Astrocyte (in vitro differentiated cells and primary cell): ENCODE measurements around the gene SIRT3. TPM values are rescaled to one million over a fixed set of nuclear protein-coding genes. Genes with fewer than 3 reads are reported as not detected.
A peak's percentile ranks its signal among the peaks of the same experiment; 100 is the strongest.

ENCODE experiments used
- DNase-seq: peaks from one replicate; pipeline ENCODE4 v3.0.0-alpha.2; 2010; ENCODE audit warnings: low read depth
- FAIRE-seq: peaks from 2 replicates; lab custom pipeline; 2011; peaks lifted over from hg19 to GRCh38; lab: Jason Lieb, UNC
- H2AFZ ChIP-seq: 2 replicates; pipeline ENCODE4 v1.6.0; 2012; ENCODE audit warnings: low read depth, low read length, inconsistent platforms
- H3K27ac ChIP-seq: 2 replicates; pipeline ENCODE4 v1.5.1; 2011; ENCODE audit warnings: low read depth, low read length, inconsistent platforms
- H3K27me3 ChIP-seq: 2 replicates; pipeline ENCODE4 v1.6.0; 2011; ENCODE audit warnings: low read length, inconsistent platforms; ENCODE audit not compliant: insufficient read depth
- H3K36me3 ChIP-seq: 2 replicates; pipeline ENCODE4 v1.5.1; 2011; ENCODE audit warnings: low read length, inconsistent platforms; ENCODE audit not compliant: insufficient read depth
- H3K4me1 ChIP-seq: 2 replicates; pipeline ENCODE4 v1.5.1; 2011; ENCODE audit warnings: low read length, inconsistent platforms; ENCODE audit not compliant: insufficient read depth
- H3K4me2 ChIP-seq: 2 replicates; pipeline ENCODE4 v1.6.0; 2012; ENCODE audit warnings: low read length, inconsistent platforms
- H3K4me3 ChIP-seq: 2 replicates; pipeline ENCODE4 v1.5.1; 2011; ENCODE audit warnings: low read depth, mild to moderate bottlenecking, low read length, inconsistent platforms; ENCODE audit not compliant: insufficient read depth
- H3K79me2 ChIP-seq: 2 replicates; pipeline ENCODE4 v1.6.0; 2012; ENCODE audit warnings: mild to moderate bottlenecking, low read length, inconsistent platforms; ENCODE audit not compliant: insufficient read depth
- H3K9ac ChIP-seq: 2 replicates; pipeline ENCODE4 v1.6.0; 2012; ENCODE audit warnings: mild to moderate bottlenecking, low read length, inconsistent platforms
- H3K9me3 ChIP-seq: 2 replicates; pipeline ENCODE4 v1.5.1; 2012; ENCODE audit warnings: low read depth, mild to moderate bottlenecking, low read length, inconsistent platforms; ENCODE audit not compliant: insufficient read depth
- H4K20me1 ChIP-seq: 2 replicates; pipeline ENCODE4 v1.6.0; 2012; ENCODE audit warnings: low read length, inconsistent platforms; ENCODE audit not compliant: insufficient read depth
- H3K27ac Mint-ChIP-seq: one replicate; pipeline ENCODE4 v1.8.0; 2021; ENCODE audit warnings: mild to moderate bottlenecking, mixed read lengths; ENCODE audit not compliant: unreplicated experiment
- H3K27me3 Mint-ChIP-seq: one replicate; pipeline ENCODE4 v1.8.0; 2021; ENCODE audit warnings: low read depth, mixed read lengths; ENCODE audit not compliant: unreplicated experiment
- H3K36me3 Mint-ChIP-seq: one replicate; pipeline ENCODE4 v1.8.0; 2021; ENCODE audit warnings: low read depth, mixed read lengths; ENCODE audit not compliant: unreplicated experiment
- H3K4me1 Mint-ChIP-seq: one replicate; pipeline ENCODE4 v1.8.0; 2021; ENCODE audit warnings: low read depth, mixed read lengths; ENCODE audit not compliant: unreplicated experiment
- H3K4me3 Mint-ChIP-seq: one replicate; pipeline ENCODE4 v1.8.0; 2021; ENCODE audit warnings: mild to moderate bottlenecking, moderate library complexity, mixed read lengths; ENCODE audit not compliant: unreplicated experiment
- H3K9me3 Mint-ChIP-seq: one replicate; pipeline ENCODE4 v1.8.0; 2021; ENCODE audit warnings: mild to moderate bottlenecking, mixed read lengths; ENCODE audit not compliant: unreplicated experiment
- EZH2 ChIP-seq: IDR thresholded peaks from 2 replicates; pipeline ENCODE4 v1.6.1; 2012; ENCODE audit warnings: mild to moderate bottlenecking, low read length, inconsistent platforms; ENCODE audit not compliant: insufficient read depth
- total RNA-seq: library from RNA; stranded (reverse); gene quantifications from 2 replicates; pipeline ENCODE4 v1.2.1, GENCODE V29; 2021
- TF ChIP-seq, protein P1 (sequence below): IDR thresholded peaks from 2 replicates; pipeline ENCODE4 v1.5.1; 2011; ENCODE audit warnings: low read depth, mild to moderate bottlenecking, inconsistent platforms, low read length, moderate library complexity; ENCODE audit not compliant: insufficient read depth

Gene SIRT3
- total RNA-seq, 1 donor from 2014 or later: 10.9 TPM

- DNase-seq (no peak), FAIRE-seq (no peak)
- Mint-ChIP-seq H3K27ac (peak overlapping the region; percentile 12), H3K27me3 (no peaks in the 10 kb centered on the region), H3K4me1 (peaks cover 12% of the 10 kb centered on the region), H3K4me3 (no peak overlapping the region), H3K9me3 (no peaks in the 10 kb centered on the region), H3K36me3 (peaks cover 19% of the 10 kb centered on the region)
- H3K27me3 ChIP-seq: no peaks in the 10 kb centered on the region
- peaks cover 3% of the 10 kb centered on the region for H3K79me2 ChIP-seq
- no peak overlapping the region for H3K4me2 ChIP-seq
- H2AFZ ChIP-seq: no peak overlapping the region
- H3K4me3 ChIP-seq: no peak overlapping the region
- peaks cover 24% of the 10 kb centered on the region for H4K20me1 ChIP-seq
- H3K4me1 ChIP-seq: no peaks in the 10 kb centered on the region
- no peaks in the 10 kb centered on the region for H3K9me3 ChIP-seq
- no peak overlapping the region for H3K9ac ChIP-seq
- TF ChIP-seq, protein P1, sequence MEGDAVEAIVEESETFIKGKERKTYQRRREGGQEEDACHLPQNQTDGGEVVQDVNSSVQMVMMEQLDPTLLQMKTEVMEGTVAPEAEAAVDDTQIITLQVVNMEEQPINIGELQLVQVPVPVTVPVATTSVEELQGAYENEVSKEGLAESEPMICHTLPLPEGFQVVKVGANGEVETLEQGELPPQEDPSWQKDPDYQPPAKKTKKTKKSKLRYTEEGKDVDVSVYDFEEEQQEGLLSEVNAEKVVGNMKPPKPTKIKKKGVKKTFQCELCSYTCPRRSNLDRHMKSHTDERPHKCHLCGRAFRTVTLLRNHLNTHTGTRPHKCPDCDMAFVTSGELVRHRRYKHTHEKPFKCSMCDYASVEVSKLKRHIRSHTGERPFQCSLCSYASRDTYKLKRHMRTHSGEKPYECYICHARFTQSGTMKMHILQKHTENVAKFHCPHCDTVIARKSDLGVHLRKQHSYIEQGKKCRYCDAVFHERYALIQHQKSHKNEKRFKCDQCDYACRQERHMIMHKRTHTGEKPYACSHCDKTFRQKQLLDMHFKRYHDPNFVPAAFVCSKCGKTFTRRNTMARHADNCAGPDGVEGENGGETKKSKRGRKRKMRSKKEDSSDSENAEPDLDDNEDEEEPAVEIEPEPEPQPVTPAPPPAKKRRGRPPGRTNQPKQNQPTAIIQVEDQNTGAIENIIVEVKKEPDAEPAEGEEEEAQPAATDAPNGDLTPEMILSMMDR: no peak
- no peak for TF ChIP-seq EZH2
- H3K27ac ChIP-seq: no peak overlapping the region
- H3K36me3 ChIP-seq: peaks cover 20% of the 10 kb centered on the region
Observed at GRCh38 chr11:218815-219593, 17.1 kb downstream of the SIRT3 start.

DNA sequence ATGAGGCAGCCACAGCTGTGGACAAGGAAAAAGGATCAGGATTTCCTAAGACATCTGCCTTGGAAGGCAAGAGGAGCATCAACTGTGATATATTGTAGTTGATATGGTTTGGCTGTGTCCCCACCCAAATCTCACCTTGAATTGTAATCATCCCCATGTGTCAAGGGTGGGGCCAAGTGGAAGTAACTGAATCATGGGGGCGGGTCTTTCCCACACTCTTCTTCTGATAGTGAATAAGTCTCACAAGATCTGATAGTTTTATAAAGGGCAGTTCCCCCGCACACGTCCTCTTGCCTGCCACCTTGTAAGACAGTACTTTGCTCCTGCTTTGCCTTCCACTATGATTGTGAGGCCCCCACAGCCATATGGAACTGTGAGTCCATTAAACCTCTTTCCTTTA, 18.4 kb downstream of the SIRT3 start:
- H3K4me3 ChIP-seq: no peak overlapping the region
- TF ChIP-seq EZH2: no peak
- TF ChIP-seq, protein P1: no peak
- H3K27me3 Mint-ChIP-seq: no peaks in the 10 kb centered on the region
- H3K36me3 Mint-ChIP-seq: peaks cover 18% of the 10 kb centered on the region
- H3K36me3 ChIP-seq: peaks cover 29% of the 10 kb centered on the region
- H2AFZ ChIP-seq: no peak overlapping the region
- no peaks in the 10 kb centered on the region for H3K9me3 ChIP-seq
- FAIRE-seq (no peak), DNase-seq (no peak)
- no peaks in the 10 kb centered on the region for H3K9me3 Mint-ChIP-seq
- no peak overlapping the region for H3K27ac Mint-ChIP-seq
- H3K4me1 ChIP-seq: no peaks in the 10 kb centered on the region
- H3K79me2 ChIP-seq: peaks cover 9% of the 10 kb centered on the region
- H4K20me1 ChIP-seq: peaks cover 35% of the 10 kb centered on the region
- no peaks in the 10 kb centered on the region for H3K27me3 ChIP-seq
- H3K9ac ChIP-seq: no peak overlapping the region
- H3K4me3 Mint-ChIP-seq: no peak overlapping the region
- peaks cover 16% of the 10 kb centered on the region for H3K4me1 Mint-ChIP-seq
- no peak overlapping the region for H3K27ac ChIP-seq
- H3K4me2 ChIP-seq: no peak overlapping the region
